ENCODE measurements around the gene TESPA1.

The TESPA1 gene

DNA sequence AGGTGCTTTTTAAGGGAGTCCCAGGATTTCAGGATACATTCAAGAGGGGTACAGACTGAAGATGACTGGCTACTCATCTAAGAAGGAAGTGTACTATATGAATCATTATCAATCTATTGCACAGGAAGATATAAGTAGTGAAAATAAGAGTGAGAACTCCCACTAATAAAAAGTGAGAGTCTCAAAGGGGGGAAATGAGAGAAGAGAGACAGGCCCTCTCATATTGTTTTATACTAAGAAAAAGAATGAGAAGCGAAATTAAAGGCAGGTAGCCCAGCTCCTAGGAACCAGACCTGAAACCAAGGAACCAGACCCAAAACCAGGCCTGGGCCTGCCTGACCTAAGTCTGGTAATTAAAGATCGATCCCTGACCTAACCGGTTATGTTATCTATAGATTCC lies 54.6 kb downstream of the TESPA1 start:
- H3K36me3 ChIP-seq (ENCODE audit: insufficient read depth, low read length) = no peaks in the 10 kb centered on the region
- H3K9me3 ChIP-seq (ENCODE audit: insufficient read depth, low read depth, low read length) = peaks cover 17% of the 10 kb centered on the region
- WGBS = 85% methylated on average over 3 of the region's 3 CpGs

GRCh38 chr12:54926246-54926645 lies 58.3 kb downstream of the TESPA1 start:
- Histone ChIP-seq H3K4me1 (ENCODE audit: insufficient read depth, low read length) (peaks cover 5% of the 10 kb centered on the region; the same call in 1 of the 2 replicates), H3K9ac (ENCODE audit: low read depth, low read length) (no peak overlapping the region), H3K27me3 (ENCODE audit: insufficient read depth, low read length) (no peaks in the 10 kb centered on the region), H3K9me3 (ENCODE audit: insufficient read depth, low read depth, low read length) (peaks cover 17% of the 10 kb centered on the region), H3K4me3 (ENCODE audit: low read length) (no peak overlapping the region), H3K36me3 (ENCODE audit: insufficient read depth, low read length) (no peaks in the 10 kb centered on the region), H3K27ac (ENCODE audit: low read depth, low read length) (no peak overlapping the region)
- WGBS = 85% methylated on average over 1 of the region's 1 CpG

More for the DNA sequence above, 54.6 kb downstream of the TESPA1 start:
- Histone ChIP-seq H3K4me3 (ENCODE audit: low read length) (no peak overlapping the region), H3K4me1 (ENCODE audit: insufficient read depth, low read length) (peaks cover 5% of the 10 kb centered on the region; the same call in 1 of the 2 replicates), H3K9ac (ENCODE audit: low read depth, low read length) (no peak overlapping the region), H3K27me3 (ENCODE audit: insufficient read depth, low read length) (no peaks in the 10 kb centered on the region), H3K27ac (ENCODE audit: low read depth, low read length) (no peak overlapping the region)

DNA sequence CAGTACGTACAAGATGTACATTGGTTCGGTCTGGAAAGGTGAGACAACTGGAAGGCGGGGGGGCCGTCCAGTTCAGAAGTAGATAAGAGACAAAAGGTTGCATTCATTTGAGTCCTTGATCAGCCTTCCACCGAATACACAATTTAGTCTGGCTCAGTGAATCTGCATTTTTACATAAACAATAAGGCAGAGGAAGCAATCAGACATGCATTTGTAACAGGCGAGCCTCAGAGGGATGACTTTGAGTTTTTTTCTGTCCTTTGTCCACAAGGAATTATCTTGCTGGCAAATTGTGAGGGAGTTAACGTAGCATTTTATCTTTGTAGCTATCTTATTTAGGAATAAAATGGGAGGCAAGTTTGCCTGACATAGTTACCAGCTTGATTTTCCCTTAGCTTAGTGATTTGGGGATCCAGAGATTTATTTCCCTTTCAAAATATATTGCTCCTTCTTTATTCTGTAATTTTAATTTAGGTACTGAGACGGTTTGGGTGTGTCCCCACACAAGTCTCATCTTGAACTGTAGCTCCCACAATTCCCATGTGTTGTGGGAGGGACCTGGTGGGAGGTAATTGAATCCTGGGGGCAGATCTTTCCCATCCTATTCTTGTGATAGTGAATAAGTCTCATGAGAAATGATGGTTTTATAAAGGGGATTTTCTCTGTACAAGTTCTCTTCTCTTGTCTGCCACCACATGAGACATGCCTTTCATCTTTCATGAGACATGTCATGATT lies 59.4 kb downstream of the TESPA1 start:
- H3K27me3 ChIP-seq (ENCODE audit: insufficient read depth, low read length) = no peaks in the 10 kb centered on the region
- peaks cover 15% of the 10 kb centered on the region for H3K9me3 ChIP-seq (ENCODE audit: insufficient read depth, low read depth, low read length)
- no peaks in the 10 kb centered on the region for H3K36me3 ChIP-seq (ENCODE audit: insufficient read depth, low read length)
- no peak overlapping the region for H3K4me3 ChIP-seq (ENCODE audit: low read length)
- peaks cover 5% of the 10 kb centered on the region; the same call in 1 of the 2 replicates for H3K4me1 ChIP-seq (ENCODE audit: insufficient read depth, low read length)
- H3K27ac ChIP-seq (ENCODE audit: low read depth, low read length) = no peak overlapping the region
- WGBS = 83% methylated on average over 7 of the region's 8 CpGs
- no peak overlapping the region for H3K9ac ChIP-seq (ENCODE audit: low read depth, low read length)

- 95% methylated on average over 21 of the region's 21 CpGs for WGBS
- Histone ChIP-seq H3K4me3 (ENCODE audit: low read length) (no peak overlapping the region), H3K27ac (ENCODE audit: low read depth, low read length) (no peak overlapping the region), H3K9ac (ENCODE audit: low read depth, low read length) (no peak overlapping the region), H3K27me3 (ENCODE audit: insufficient read depth, low read length) (no peaks in the 10 kb centered on the region), H3K9me3 (ENCODE audit: insufficient read depth, low read depth, low read length) (no peaks in the 10 kb centered on the region), H3K36me3 (ENCODE audit: insufficient read depth, low read length) (no peaks in the 10 kb centered on the region), H3K4me1 (ENCODE audit: insufficient read depth, low read length) (no peaks in the 10 kb centered on the region)
Measured at GRCh38 chr12:54917001-54917488, 67.5 kb downstream of the TESPA1 start.

Measured in HUES64 (cell line).